ENCODE data around the gene FOXB1.

DNA sequence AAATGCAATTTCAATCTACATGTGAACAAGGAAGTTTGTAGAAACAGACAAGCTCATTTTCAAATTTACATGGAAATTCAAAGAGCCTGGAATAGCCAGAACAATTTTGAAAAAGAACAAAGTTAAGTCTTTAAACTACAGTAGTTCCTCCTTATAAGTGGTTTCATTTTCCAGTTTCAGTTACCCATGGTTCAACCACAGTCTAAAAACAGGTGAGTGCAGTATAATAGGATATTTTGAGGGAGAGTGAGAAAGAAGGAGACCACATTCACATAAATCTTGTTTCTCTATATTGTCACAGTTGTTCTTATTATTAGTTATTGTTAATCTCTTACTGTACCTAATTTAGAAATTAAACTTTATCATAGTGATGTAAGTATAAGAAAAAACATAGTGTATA is 45.8 kb upstream of the FOXB1 start:
- no peak for TF ChIP-seq GATA2 (IDR thresholded peaks at IDR 0.05; ENCODE audit: low read depth, low read length)
- TF ChIP-seq GATA3 (IDR thresholded peaks at IDR 0.05; ENCODE audit: low read depth, low read length), result no peak

Data from SH-SY5Y (cell line).